Thyroid gland (tissue), 4 donors: ENCODE measurements around the gene ZFAND3. TPM values are rescaled to one million over a fixed set of nuclear protein-coding genes. Genes with fewer than 3 reads are reported as not detected.

ENCODE experiments used
- DNase-seq, 2 donors: peaks; one replicate each; pipeline ENCODE4 v3.0.0-alpha.2; 2019
- H3K27ac ChIP-seq, 3 donors: fragments of 200-600 bp; sonication (generic); 1 replicate in 2 of 3; 2 replicates in 1 of 3; pipeline ENCODE4 v1.5.1; 2016 to 2019; ENCODE audit warnings: mild to moderate bottlenecking in 1 of 3, moderate library complexity in 1 of 3
- H3K27me3 ChIP-seq: fragments of 200-600 bp; sonication (generic); one replicate; pipeline ENCODE4 v1.5.1; 2019
- H3K36me3 ChIP-seq, 2 donors: fragments of 200-600 bp; sonication (generic); one replicate each; pipeline ENCODE4 v1.5.1; 2016 to 2019
- H3K4me1 ChIP-seq, 2 donors: fragments of 200-600 bp; sonication (generic); one replicate each; pipeline ENCODE4 v1.5.1; 2017 to 2019
- H3K4me3 ChIP-seq, 3 donors: fragments of 200-600 bp; sonication (generic); replicated peaks in 1 of 3; 1 replicate in 2 of 3; 2 replicates in 1 of 3; pipeline ENCODE4 v1.5.1; 2016; ENCODE audit warnings: mild to moderate bottlenecking in 1 of 3
- H3K9me3 ChIP-seq: fragments of 200-600 bp; sonication (generic); one replicate; pipeline ENCODE4 v1.5.1; 2017
- CTCF ChIP-seq, 6 experiments: fragments of 200-600 bp in 3 of 6; fragments of 450-650 bp in 3 of 6; sonication (generic) in 3 of 6; IDR thresholded peaks; one replicate each; pipeline ENCODE4 v1.5.1; 2016 to 2019; ENCODE audit warnings: antibody characterized with exemption in 6 of 6, mild to moderate bottlenecking in 2 of 6, inconsistent platforms in 1 of 6, moderate library complexity in 1 of 6
- POLR2A ChIP-seq, 2 donors: fragments of 450-650 bp; IDR thresholded peaks; one replicate each; pipeline ENCODE4 v1.6.1; 2017; ENCODE audit warnings: antibody characterized with exemption in 2 of 2, mild to moderate bottlenecking in 2 of 2, moderate library complexity in 1 of 2
- WGBS, 2 donors: methylation state at CpG; one replicate each; pipeline ENCODE4 v1.1.5; 2017; 5-methylcytosine and 5-hydroxymethylcytosine counted together
- intact Hi-C: fragments of 100-400 bp; cut with DNase I; formaldehyde crosslinking; loops from one replicate; pipeline ENCODE4 v1.15.1; 2023
- total RNA-seq, 4 donors: library from RNA; depleted of rRNA; stranded (reverse); fragments of >200 nt; gene quantifications; one replicate each; pipeline ENCODE4 v1.2.3, GENCODE V29; 2016

The ZFAND3 gene
- total RNA-seq, 4 donors from 2014 or later, result 41.3 to 57.7 (median 55.9) TPM

GRCh38 chr6:38064431-38064830, 244.9 kb downstream of the ZFAND3 start:
- TF ChIP-seq CTCF (IDR thresholded peaks at IDR 0.05), result no peak
- no peak for DNase-seq
- Histone ChIP-seq H3K4me1 (peaks cover 0 to 6% of the 10 kb centered on the region in 2 donors), H3K36me3 (peaks cover 9 to 16% of the 10 kb centered on the region in 2 donors), H3K27ac (no peak overlapping the region), H3K27me3 (no peaks in the 10 kb centered on the region), H3K9me3 (no peaks in the 10 kb centered on the region), H3K4me3 (no peak overlapping the region)
- 93 to 95% methylated on average over 2 of the region's 2 CpGs for WGBS, 2 donors
- intact Hi-C loops, result no loop called here

- H3K4me1 ChIP-seq, result peaks cover 0 to 6% of the 10 kb centered on the region in 2 donors
- no peaks in the 10 kb centered on the region for H3K27me3 ChIP-seq
- H3K9me3 ChIP-seq, result no peaks in the 10 kb centered on the region
- no peak overlapping the region for H3K4me3 ChIP-seq
- peaks cover 9 to 16% of the 10 kb centered on the region in 2 donors for H3K36me3 ChIP-seq
- intact Hi-C loops, result no loop called here
- H3K27ac ChIP-seq, result no peak overlapping the region
- no peak for DNase-seq
- WGBS, 2 donors, result 97 to 98% methylated on average over 2 of the region's 2 CpGs
- TF ChIP-seq POLR2A (IDR thresholded peaks at IDR 0.05) (no peak), CTCF (IDR thresholded peaks at IDR 0.05) (no peak)
Observed at GRCh38 chr6:38065734-38066305, 246.3 kb downstream of the ZFAND3 start.

GRCh38 chr6:38067263-38067980, 247.9 kb downstream of the ZFAND3 start:
- DNase-seq, result no peak
- no peaks in the 10 kb centered on the region for H3K9me3 ChIP-seq
- peaks cover 1 to 4% of the 10 kb centered on the region in 2 donors for H3K36me3 ChIP-seq
- no peak overlapping the region for H3K27ac ChIP-seq
- H3K4me1 ChIP-seq, result peaks cover 0 to 6% of the 10 kb centered on the region in 2 donors
- intact Hi-C loops, result no loop called here
- H3K4me3 ChIP-seq, result no peak overlapping the region
- 63 to 68% methylated on average over 2 of the region's 2 CpGs for WGBS, 2 donors
- H3K27me3 ChIP-seq, result no peaks in the 10 kb centered on the region
- TF ChIP-seq POLR2A (IDR thresholded peaks at IDR 0.05) (no peak), CTCF (IDR thresholded peaks at IDR 0.05) (no peak)

- Histone ChIP-seq H3K36me3 (no peaks in the 10 kb centered on the region), H3K4me1 (peaks cover 0 to 6% of the 10 kb centered on the region in 2 donors), H3K9me3 (no peaks in the 10 kb centered on the region), H3K27ac (no peak overlapping the region), H3K27me3 (no peaks in the 10 kb centered on the region), H3K4me3 (no peak overlapping the region)
- TF ChIP-seq CTCF (IDR thresholded peaks at IDR 0.05) (no peak), POLR2A (IDR thresholded peaks at IDR 0.05) (no peak)
- no peak for DNase-seq
- 67 to 85% methylated on average over 7 of the region's 7 CpGs for WGBS, 2 donors
- intact Hi-C loops, result no loop called here
Observed at GRCh38 chr6:38068854-38069590, 249.5 kb downstream of the ZFAND3 start.
